B cell (primary cell): Measurements from ENCODE around the gene PLPP3.

Experiments used
- EZH2 ChIP-seq: IDR thresholded peaks from 2 replicates; pipeline ENCODE4 v1.6.1; 2012; ENCODE audit warnings: borderline replicate concordance, low read depth, mild to moderate bottlenecking, moderate library complexity, low read length; ENCODE audit not compliant: insufficient read depth, poor library complexity, severe bottlenecking
- TF ChIP-seq, protein P1 (sequence below): fragments of 200-600 bp; IDR thresholded peaks from one replicate; pipeline ENCODE4 v1.8.0; 2022; ENCODE audit warnings: antibody characterized with exemption, mild to moderate bottlenecking

- TF ChIP-seq, protein P1, sequence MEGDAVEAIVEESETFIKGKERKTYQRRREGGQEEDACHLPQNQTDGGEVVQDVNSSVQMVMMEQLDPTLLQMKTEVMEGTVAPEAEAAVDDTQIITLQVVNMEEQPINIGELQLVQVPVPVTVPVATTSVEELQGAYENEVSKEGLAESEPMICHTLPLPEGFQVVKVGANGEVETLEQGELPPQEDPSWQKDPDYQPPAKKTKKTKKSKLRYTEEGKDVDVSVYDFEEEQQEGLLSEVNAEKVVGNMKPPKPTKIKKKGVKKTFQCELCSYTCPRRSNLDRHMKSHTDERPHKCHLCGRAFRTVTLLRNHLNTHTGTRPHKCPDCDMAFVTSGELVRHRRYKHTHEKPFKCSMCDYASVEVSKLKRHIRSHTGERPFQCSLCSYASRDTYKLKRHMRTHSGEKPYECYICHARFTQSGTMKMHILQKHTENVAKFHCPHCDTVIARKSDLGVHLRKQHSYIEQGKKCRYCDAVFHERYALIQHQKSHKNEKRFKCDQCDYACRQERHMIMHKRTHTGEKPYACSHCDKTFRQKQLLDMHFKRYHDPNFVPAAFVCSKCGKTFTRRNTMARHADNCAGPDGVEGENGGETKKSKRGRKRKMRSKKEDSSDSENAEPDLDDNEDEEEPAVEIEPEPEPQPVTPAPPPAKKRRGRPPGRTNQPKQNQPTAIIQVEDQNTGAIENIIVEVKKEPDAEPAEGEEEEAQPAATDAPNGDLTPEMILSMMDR, result no peak
- no peak for TF ChIP-seq EZH2
These were observed 37.8 kb upstream of the PLPP3 start for GRCh38 chr1:56617141-56617540.
